SIG-M5 treated with dmso at 0.1 percent for 504 hours (cell line): ENCODE measurements around the gene C1QL4.
"Not testable (repeated sequence)": the region's sequence is repeated elsewhere in the genome, so short reads cannot be mapped to it uniquely, and the experiment has no call there.

Source experiments
- DNase-seq: peaks from one replicate; lab custom pipeline; 2025; ENCODE audit not compliant: unreplicated experiment; lab: John Stamatoyannopoulos, UW

The C1QL4 gene

DNA sequence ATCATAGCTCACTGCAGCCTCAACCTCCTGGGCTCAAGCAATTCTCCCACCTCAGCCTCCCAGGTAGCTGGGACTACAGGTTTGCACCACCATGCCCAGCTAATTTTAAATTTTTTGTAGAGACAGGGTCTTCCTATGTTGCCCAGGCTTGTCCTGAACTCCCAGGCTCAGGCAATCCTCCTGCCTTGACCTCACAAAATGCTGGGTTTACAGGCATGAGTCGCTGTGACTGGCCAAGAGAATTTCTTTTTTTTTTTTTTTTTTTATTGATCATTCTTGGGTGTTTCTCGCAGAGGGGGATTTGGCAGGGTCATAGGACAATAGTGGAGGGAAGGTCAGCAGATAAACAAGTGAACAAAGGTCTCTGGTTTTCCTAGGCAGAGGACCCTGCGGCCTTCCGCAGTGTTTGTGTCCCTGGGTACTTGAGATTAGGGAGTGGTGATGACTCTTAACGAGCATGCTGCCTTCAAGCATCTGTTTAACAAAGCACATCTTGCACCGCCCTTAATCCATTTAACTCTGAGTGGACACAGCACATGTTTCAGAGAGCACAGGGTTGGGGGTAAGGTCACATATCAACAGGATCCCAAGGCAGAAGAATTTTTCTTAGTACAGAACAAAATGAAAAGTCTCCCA is 54.1 kb downstream of the C1QL4 start:
- not testable (repeated sequence) for DNase-seq
